GM19043 (cell line): ENCODE measurements around the gene KHSRP.

Experiments
- ATAC-seq: cut with Tn5 transposase; IDR thresholded peaks from one replicate; pipeline ENCODE4 v1.9.1; 2021; ENCODE audit warnings: low read depth; ENCODE audit not compliant: unreplicated experiment

The KHSRP gene

GRCh38 chr19:6424195-6424938, at the start of gene KHSRP:
KHSRP (minus strand) TSS chr19:6424811; CDS start chr19:6424701, 110 bp downstream.
- no peak for ATAC-seq

- no peak for ATAC-seq
Observed at GRCh38 chr19:6473647-6474046, 49.0 kb upstream of the KHSRP start.

- ATAC-seq = no peak
Observed at GRCh38 chr19:6472713-6473112, 48.1 kb upstream of the KHSRP start.

GRCh38 chr19:6471076-6471475, 46.5 kb upstream of the KHSRP start:
- no peak for ATAC-seq

- no peak for ATAC-seq
Observed at GRCh38 chr19:6470173-6470572, 45.6 kb upstream of the KHSRP start.

- no peak for ATAC-seq
Observed at GRCh38 chr19:6467384-6467783, 42.8 kb upstream of the KHSRP start.

- no peak for ATAC-seq
Observed at GRCh38 chr19:6466526-6467248, 42.1 kb upstream of the KHSRP start.

- ATAC-seq = no peak
Observed at GRCh38 chr19:6465663-6466062, 41.1 kb upstream of the KHSRP start.

GRCh38 chr19:6465006-6465405, 40.4 kb upstream of the KHSRP start:
- ATAC-seq = no peak

- ATAC-seq = no peak
Observed at GRCh38 chr19:6464070-6464873, 39.7 kb upstream of the KHSRP start, which contains the start of gene CRB3. CRB3 (plus strand) TSS chr19:6464271; CDS start chr19:6464702, 431 bp downstream.

GRCh38 chr19:6460099-6460884, 35.7 kb upstream of the KHSRP start:
- peak; percentile 60 for ATAC-seq

- ATAC-seq = no peak
Observed at GRCh38 chr19:6459262-6460098, 34.9 kb upstream of the KHSRP start, which contains the start of gene SLC25A23. SLC25A23 (minus strand) TSS chr19:6459792; CDS start chr19:6459628, 164 bp downstream.

GRCh38 chr19:6458695-6459261, 34.2 kb upstream of the KHSRP start:
- ATAC-seq = no peak

- ATAC-seq = no peak
Observed at GRCh38 chr19:6457958-6458694, 33.5 kb upstream of the KHSRP start.

- no peak for ATAC-seq
Observed at GRCh38 chr19:6455924-6456323, 31.3 kb upstream of the KHSRP start.

- no peak for ATAC-seq
Observed at GRCh38 chr19:6453951-6454565, 29.4 kb upstream of the KHSRP start.

- no peak for ATAC-seq
Observed at GRCh38 chr19:6452899-6453298, 28.3 kb upstream of the KHSRP start.

- no peak for ATAC-seq
Observed at GRCh38 chr19:6452223-6452614, 27.6 kb upstream of the KHSRP start.
